Measurements from ENCODE around the gene VASH1.

Gene VASH1

GRCh38 chr14:76811561-76811960, 50.3 kb downstream of the VASH1 start:
- intact Hi-C loops (cut with DNase I), result loop anchor here (5.0 kb wide), 1 partner anchor 49 kb away; the partner anchor contains the start of gene VASH1

GRCh38 chr14:76812093-76812421, 50.8 kb downstream of the VASH1 start:
- intact Hi-C loops (cut with DNase I), result loop anchor here (5.0 kb wide), 1 partner anchor 50 kb away; the partner anchor contains the start of gene VASH1

More at GRCh38 chr14:76811561-76811960, 50.3 kb downstream of the VASH1 start:
- no peak for DNase-seq

GRCh38 chr14:76812422-76813383, 51.4 kb downstream of the VASH1 start, which contains the start of gene ANGEL1:
Gene ANGEL1 (minus strand): TSS chr14:76812882. CDS start chr14:76812827, 55 bp downstream.
- peak; percentile 83 to 97 (median 94) for DNase-seq
- intact Hi-C loops (cut with DNase I), result loop anchor here (5.0 kb wide), 1 partner anchor 50 kb away; the partner anchor contains the start of gene VASH1

More at GRCh38 chr14:76812093-76812421, 50.8 kb downstream of the VASH1 start:
- DNase-seq, result peak in 10 of 42 donors; percentile 18 to 50 (median 28)

- DNase-seq, result no peak
- intact Hi-C loops (cut with DNase I), result loop anchor here (5.0 kb wide), 1 partner anchor 53 kb away; the partner anchor contains the start of gene VASH1
These were observed 53.7 kb downstream of the VASH1 start for GRCh38 chr14:76814726-76815645.

- intact Hi-C loops (cut with DNase I), result no loop called here
- no peak for DNase-seq
These were observed 59.4 kb downstream of the VASH1 start for GRCh38 chr14:76820700-76821099.

- no peak for DNase-seq
- intact Hi-C loops (cut with DNase I), result no loop called here
These were observed 64.9 kb downstream of the VASH1 start, which contains the start of gene LRRC74A for GRCh38 chr14:76826122-76826521. Gene LRRC74A (plus strand): TSS chr14:76826408. CDS start chr14:76826698, 290 bp downstream.

GRCh38 chr14:76827696-76828296, 66.5 kb downstream of the VASH1 start:
- DNase-seq, result peak in 14 of 42 donors; percentile 18 to 48 (median 31)
- intact Hi-C loops (cut with DNase I), result no loop called here

- peak in 11 of 42 donors; percentile 7 to 52 (median 37) for DNase-seq
- intact Hi-C loops (cut with DNase I), result no loop called here
These were observed 67.2 kb downstream of the VASH1 start for GRCh38 chr14:76828339-76829012.

- intact Hi-C loops (cut with DNase I), result no loop called here
- peak in 32 of 42 donors; percentile 21 to 76 (median 48) for DNase-seq
These were observed 67.7 kb downstream of the VASH1 start for GRCh38 chr14:76829013-76829365.

- intact Hi-C loops (cut with DNase I), result no loop called here
- peak; percentile 76 to 98 (median 92) for DNase-seq
These were observed 68.6 kb downstream of the VASH1 start for GRCh38 chr14:76829650-76830421.

GRCh38 chr14:76830556-76830955, 69.3 kb downstream of the VASH1 start:
- DNase-seq, result no peak
- intact Hi-C loops (cut with DNase I), result no loop called here

GRCh38 chr14:76832503-76832988, 71.3 kb downstream of the VASH1 start:
- intact Hi-C loops (cut with DNase I), result no loop called here
- peak in 7 of 42 donors; percentile 8 to 51 (median 24) for DNase-seq
